Urothelium cell line (cell line): Measurements from ENCODE around the gene LIN7A.

Experiments used
- DNase-seq: peaks from one replicate; pipeline ENCODE4 v3.0.0; 2011; ENCODE audit warnings: low spot score, mixed read lengths
- FAIRE-seq: peaks from 2 replicates; lab custom pipeline; 2011; peaks lifted over from hg19 to GRCh38; lab: Jason Lieb, UNC

Gene LIN7A

GRCh38 chr12:80861641-80862378 is 75.9 kb downstream of the LIN7A start:
- FAIRE-seq (no peak), DNase-seq (no peak)

GRCh38 chr12:80860928-80861327 is 76.8 kb downstream of the LIN7A start:
- FAIRE-seq: no peak
- no peak for DNase-seq

GRCh38 chr12:80860206-80860605 is 77.5 kb downstream of the LIN7A start:
- FAIRE-seq: no peak
- DNase-seq: no peak

GRCh38 chr12:80858356-80858755 is 79.4 kb downstream of the LIN7A start:
- DNase-seq (no peak), FAIRE-seq (no peak)

- DNase-seq (no peak), FAIRE-seq (no peak)
Observed at GRCh38 chr12:80857311-80857710, 80.4 kb downstream of the LIN7A start.

- DNase-seq (no peak), FAIRE-seq (no peak)
Observed at GRCh38 chr12:80849337-80849736, 88.4 kb downstream of the LIN7A start.

- no peak for DNase-seq
- FAIRE-seq: no peak
Observed at GRCh38 chr12:80848858-80849257, 88.9 kb downstream of the LIN7A start.

GRCh38 chr12:80847575-80847974 is 90.2 kb downstream of the LIN7A start:
- FAIRE-seq (no peak), DNase-seq (no peak)

- no peak for DNase-seq
- no peak for FAIRE-seq
Observed at GRCh38 chr12:80846952-80847351, 90.8 kb downstream of the LIN7A start.

GRCh38 chr12:80845639-80846038 is 92.1 kb downstream of the LIN7A start:
- FAIRE-seq (no peak), DNase-seq (no peak)

- FAIRE-seq: no peak
Observed at GRCh38 chr12:80843969-80844368, 93.8 kb downstream of the LIN7A start.

GRCh38 chr12:80838708-80839107 is 99.0 kb downstream of the LIN7A start:
- DNase-seq (no peak), FAIRE-seq (no peak)

More at GRCh38 chr12:80843969-80844368, 93.8 kb downstream of the LIN7A start:
- DNase-seq: no peak

- FAIRE-seq (no peak), DNase-seq (no peak)
Observed at GRCh38 chr12:80838024-80838658, 99.6 kb downstream of the LIN7A start.

GRCh38 chr12:80837342-80837978 is 100.3 kb downstream of the LIN7A start:
- no peak for FAIRE-seq
- peak; percentile 33 for DNase-seq

- no peak for DNase-seq
- FAIRE-seq: no peak
Observed at GRCh38 chr12:80834724-80835123, 103.0 kb downstream of the LIN7A start.

- no peak for DNase-seq
- no peak for FAIRE-seq
Observed at GRCh38 chr12:80830533-80831088, 107.1 kb downstream of the LIN7A start.

- FAIRE-seq: no peak
- DNase-seq: no peak
Observed at GRCh38 chr12:80829767-80830166, 108.0 kb downstream of the LIN7A start.

GRCh38 chr12:80825506-80825905 is 112.2 kb downstream of the LIN7A start:
- DNase-seq (no peak), FAIRE-seq (no peak)

GRCh38 chr12:80823393-80823792 is 114.3 kb downstream of the LIN7A start:
- no peak for FAIRE-seq

GRCh38 chr12:80821513-80822000 is 116.2 kb downstream of the LIN7A start:
- DNase-seq: no peak
- FAIRE-seq: no peak

More at GRCh38 chr12:80823393-80823792, 114.3 kb downstream of the LIN7A start:
- no peak for DNase-seq

GRCh38 chr12:80818878-80819277 is 118.9 kb downstream of the LIN7A start:
- DNase-seq (no peak), FAIRE-seq (no peak)
